Ovary (tissue), 3 donors: ENCODE measurements around the gene FRAT2.

Experiments
- CTCF ChIP-seq, 3 donors: fragments of 450-650 bp in 2 of 3; fragments of 200-600 bp in 1 of 3; IDR thresholded peaks; one replicate each; pipeline versions ENCODE4 v1.5.1 to v1.8.0; 2016 to 2022; ENCODE audit warnings: antibody characterized with exemption in 3 of 3, mild to moderate bottlenecking in 1 of 3
- EP300 ChIP-seq: sonication (generic); formaldehyde crosslinking; IDR thresholded peaks from one replicate; pipeline ENCODE4 v1.6.1; 2017; ENCODE audit warnings: antibody characterized with exemption
- POLR2A ChIP-seq: fragments of 450-650 bp; IDR thresholded peaks from one replicate; pipeline ENCODE4 v1.6.1; 2017; ENCODE audit warnings: antibody characterized with exemption, mild to moderate bottlenecking, moderate library complexity
- donor health status: DM: no; HTN: no; CAD: no.

- TF ChIP-seq CTCF (IDR thresholded peaks at IDR 0.05) (no peak), POLR2A (no peak), EP300 (no peak)
Measured at GRCh38 chr10:97365761-97366351, 31.3 kb upstream of the FRAT2 start.
